Gastroesophageal sphincter (tissue), 4 donors: ENCODE measurements around the gene TTLL12. TPM values are rescaled to one million over a fixed set of nuclear protein-coding genes. Genes with fewer than 3 reads are reported as not detected.

Experiments
- ATAC-seq: fragments of 150-250 bp; one replicate; pipeline ENCODE4 v1.9.1; 2016; ENCODE audit warnings: mild to moderate bottlenecking, moderate library complexity
- H3K27ac ChIP-seq, 4 donors: fragments of 200-600 bp; sonication (generic) in 3 of 4; 1 replicate in 3 of 4; 2 replicates in 1 of 4; pipeline ENCODE4 v1.5.1; 2016 to 2019
- H3K27me3 ChIP-seq: fragments of 200-600 bp; sonication (generic); one replicate; pipeline ENCODE4 v1.5.1; 2019
- H3K36me3 ChIP-seq, 2 donors: fragments of 200-600 bp; sonication (generic); one replicate each; pipeline ENCODE4 v1.5.1; 2019; ENCODE audit warnings: control low read depth in 1 of 2
- H3K4me1 ChIP-seq, 3 donors: fragments of 200-600 bp; sonication (generic); 1 replicate in 2 of 3; 2 replicates in 1 of 3; pipeline ENCODE4 v1.5.1; 2016 to 2019; ENCODE audit warnings: control low read depth in 2 of 3
- H3K4me3 ChIP-seq, 2 donors: fragments of 200-600 bp; sonication (generic); one replicate each; pipeline ENCODE4 v1.5.1; 2019; ENCODE audit warnings: mild to moderate bottlenecking in 1 of 2, moderate library complexity in 1 of 2
- H3K9me3 ChIP-seq, 3 donors: fragments of 200-600 bp; sonication (generic); one replicate each; pipeline ENCODE4 v1.5.1; 2017 to 2019; ENCODE audit warnings: control low read depth in 2 of 3
- CTCF ChIP-seq, 4 experiments: fragments of 200-600 bp in 2 of 4; fragments of 450-650 bp in 2 of 4; sonication (generic) in 1 of 4; IDR thresholded peaks; one replicate each; pipeline ENCODE4 v1.5.1; 2017 to 2019; ENCODE audit warnings: antibody characterized with exemption in 4 of 4, mild to moderate bottlenecking in 2 of 4, moderate library complexity in 2 of 4
- POLR2AphosphoS5 ChIP-seq: sonication (generic); formaldehyde crosslinking; IDR thresholded peaks from one replicate; pipeline ENCODE4 v1.6.1; 2017; ENCODE audit warnings: antibody characterized with exemption
- WGBS, 2 donors: methylation state at CpG; one replicate each; pipeline ENCODE4 v1.1.5; 2018; ENCODE audit warnings: low coverage in 1 of 2; 5-methylcytosine and 5-hydroxymethylcytosine counted together
- total RNA-seq, 4 donors: library from RNA; depleted of rRNA; stranded (reverse); fragments of >200 nt; gene quantifications; one replicate each; pipeline ENCODE4 v1.1.0, GENCODE V29; 2016

Gene TTLL12
- total RNA-seq, 4 donors from 2014 or later, result 20.8 to 34.5 (median 23.4) TPM

GRCh38 chr22:43116932-43117331, 70.0 kb downstream of the TTLL12 start:
- ATAC-seq, result no peak
- Histone ChIP-seq H3K9me3 (no peaks in the 10 kb centered on the region), H3K27ac (no peak overlapping the region), H3K36me3 (no peaks in the 10 kb centered on the region), H3K27me3 (peaks cover 58% of the 10 kb centered on the region), H3K4me3 (no peak overlapping the region), H3K4me1 (no peaks in the 10 kb centered on the region)
- WGBS, 2 donors, result 83% methylated on average over 7 of the region's 7 CpGs; no CpG with 5 or more reads in 1 of the 2 donors
- TF ChIP-seq POLR2AphosphoS5, result no peak
- TF ChIP-seq CTCF (IDR thresholded peaks at IDR 0.05), result no peak

Other genes with a start within 250 kb of the TTLL12 start
- gene PACSIN2, start 172.0 kb downstream of the TTLL12 start, total RNA-seq, result 100 to 1,000 TPM in 2 of 4 donors, 10 to 100 TPM in 2; 73.1 to 171 (median 107) TPM
- 1 to 10 TPM; 3.9 to 8.0 (median 5.4) TPM for gene TTLL1, start 97.7 kb downstream of the TTLL12 start, total RNA-seq
- gene BIK, start 76.4 kb downstream of the TTLL12 start, total RNA-seq, result 1 to 10 TPM in 1 of 4 donors, not detected in 3; 1.7 TPM
- gene MCAT, start 43.7 kb downstream of the TTLL12 start, total RNA-seq, result 10 to 100 TPM; 15.8 to 21.7 (median 19.2) TPM
- gene TSPO, start 35.6 kb downstream of the TTLL12 start, total RNA-seq, result 100 to 1,000 TPM; 112 to 240 (median 178) TPM
- 100 to 1,000 TPM in 2 of 4 donors, 10 to 100 TPM in 2; 37.3 to 107 (median 75.9) TPM for gene SCUBE1, start 156.2 kb upstream of the TTLL12 start, total RNA-seq
- gene MPPED1, start 224.9 kb upstream of the TTLL12 start, total RNA-seq, result under 1 TPM in 1 of 4 donors, not detected in 3; 0.13 TPM